GM12874 (cell line): Measurements from ENCODE around the gene GUCY1B1.

ENCODE experiments used
- TF ChIP-seq, protein P1 (sequence below): IDR thresholded peaks from 2 replicates; pipeline ENCODE4 v1.5.1; 2011; ENCODE audit warnings: low read depth, mild to moderate bottlenecking, control low read depth, low read length, moderate library complexity; ENCODE audit not compliant: insufficient read depth

GUCY1B1 gene

DNA sequence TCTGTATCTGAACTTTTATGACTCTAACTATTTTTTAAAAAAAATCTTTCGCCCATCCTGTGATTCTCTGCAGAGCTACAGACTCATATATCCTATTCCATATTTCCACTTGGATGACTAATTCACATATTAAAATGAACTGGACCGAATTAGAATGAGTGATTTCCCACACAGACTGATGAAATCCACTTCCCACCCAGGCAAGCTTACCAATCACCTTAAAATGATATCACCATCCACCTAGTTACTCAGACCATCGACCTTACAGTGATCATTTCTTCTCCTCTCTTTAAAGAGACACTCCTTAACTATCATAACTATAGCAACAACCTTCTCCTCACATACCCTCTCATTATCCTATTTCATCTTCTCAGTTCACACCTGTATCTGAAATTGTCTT is 34.1 kb upstream of the GUCY1B1 start:
- TF ChIP-seq, protein P1, sequence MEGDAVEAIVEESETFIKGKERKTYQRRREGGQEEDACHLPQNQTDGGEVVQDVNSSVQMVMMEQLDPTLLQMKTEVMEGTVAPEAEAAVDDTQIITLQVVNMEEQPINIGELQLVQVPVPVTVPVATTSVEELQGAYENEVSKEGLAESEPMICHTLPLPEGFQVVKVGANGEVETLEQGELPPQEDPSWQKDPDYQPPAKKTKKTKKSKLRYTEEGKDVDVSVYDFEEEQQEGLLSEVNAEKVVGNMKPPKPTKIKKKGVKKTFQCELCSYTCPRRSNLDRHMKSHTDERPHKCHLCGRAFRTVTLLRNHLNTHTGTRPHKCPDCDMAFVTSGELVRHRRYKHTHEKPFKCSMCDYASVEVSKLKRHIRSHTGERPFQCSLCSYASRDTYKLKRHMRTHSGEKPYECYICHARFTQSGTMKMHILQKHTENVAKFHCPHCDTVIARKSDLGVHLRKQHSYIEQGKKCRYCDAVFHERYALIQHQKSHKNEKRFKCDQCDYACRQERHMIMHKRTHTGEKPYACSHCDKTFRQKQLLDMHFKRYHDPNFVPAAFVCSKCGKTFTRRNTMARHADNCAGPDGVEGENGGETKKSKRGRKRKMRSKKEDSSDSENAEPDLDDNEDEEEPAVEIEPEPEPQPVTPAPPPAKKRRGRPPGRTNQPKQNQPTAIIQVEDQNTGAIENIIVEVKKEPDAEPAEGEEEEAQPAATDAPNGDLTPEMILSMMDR = no peak

DNA sequence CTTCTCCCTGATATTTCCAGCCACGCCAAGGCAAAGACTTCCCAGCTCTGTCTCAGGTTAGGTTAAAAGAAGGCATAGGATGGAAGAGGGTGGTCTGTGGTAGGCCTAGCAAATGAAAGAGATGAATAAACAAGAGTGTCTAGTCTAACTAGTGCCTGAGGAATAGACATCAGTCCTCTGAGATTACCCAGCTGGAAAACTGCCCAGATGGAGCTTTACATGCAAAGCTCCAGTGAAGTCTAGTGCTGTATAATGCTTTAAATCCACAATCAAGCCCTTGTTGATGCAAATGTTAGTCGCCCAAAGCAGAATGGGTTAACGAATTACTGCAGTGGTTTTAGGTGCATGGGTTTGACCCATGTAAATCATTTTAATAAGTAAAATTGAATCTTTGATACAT is 24.8 kb upstream of the GUCY1B1 start:
- TF ChIP-seq, protein P1 = no peak

DNA sequence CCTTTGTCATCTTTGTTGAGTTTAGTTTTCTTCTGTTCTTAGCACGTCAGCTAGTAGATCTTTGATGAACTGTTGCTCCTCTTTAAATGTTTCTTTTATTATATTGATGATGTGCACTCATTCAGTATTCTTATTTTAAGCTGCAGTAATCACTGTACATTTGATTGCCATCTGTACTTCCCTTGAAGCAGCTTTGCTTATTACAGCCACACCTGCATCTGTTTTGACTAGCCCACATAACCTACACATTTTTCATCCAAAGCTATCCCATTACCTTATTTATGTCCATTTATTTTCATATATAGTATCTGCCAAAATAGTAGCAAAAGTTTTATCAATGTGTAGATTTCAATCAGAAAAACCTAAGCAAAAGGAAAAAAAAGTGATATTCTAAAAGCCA is 23.9 kb upstream of the GUCY1B1 start:
- TF ChIP-seq, protein P1 = no peak

DNA sequence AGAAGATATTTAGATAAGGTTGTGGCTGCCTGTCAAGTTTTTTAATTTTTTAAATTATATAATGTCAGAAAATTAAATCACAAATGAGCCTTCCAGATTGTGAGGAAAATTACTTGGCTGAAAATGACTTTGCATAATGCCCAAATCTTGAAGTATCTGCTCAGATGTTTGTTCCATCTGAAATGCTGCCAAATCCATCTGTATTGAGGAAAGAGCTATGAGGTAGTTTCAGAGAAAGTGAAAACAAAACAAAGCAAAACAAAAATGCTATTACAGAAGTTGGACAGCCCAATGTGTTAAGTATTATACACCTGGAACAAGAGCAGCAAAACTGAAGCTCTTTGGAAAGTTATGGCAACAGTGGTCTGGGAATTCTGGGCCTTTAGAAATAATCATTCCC is 23.3 kb upstream of the GUCY1B1 start:
- TF ChIP-seq, protein P1 = no peak

DNA sequence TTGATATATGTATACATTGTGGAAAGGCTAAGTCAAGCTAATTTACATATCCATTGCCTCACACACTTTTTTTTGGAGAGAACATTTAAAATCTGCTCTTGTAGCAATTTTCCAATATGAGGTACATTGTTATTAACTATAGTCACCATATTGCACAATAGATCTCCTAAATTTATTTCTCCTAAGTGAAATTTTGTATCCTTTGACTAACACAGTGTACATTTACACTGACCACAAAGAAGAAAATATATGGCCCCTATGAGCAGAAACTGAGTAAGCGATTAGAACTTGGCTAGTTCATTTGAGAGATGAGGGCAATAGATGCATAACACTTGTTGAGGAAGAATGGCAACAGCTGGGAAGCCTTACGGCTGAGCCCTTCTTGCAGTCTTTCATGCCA is 20.3 kb upstream of the GUCY1B1 start:
- TF ChIP-seq, protein P1 = no peak

DNA sequence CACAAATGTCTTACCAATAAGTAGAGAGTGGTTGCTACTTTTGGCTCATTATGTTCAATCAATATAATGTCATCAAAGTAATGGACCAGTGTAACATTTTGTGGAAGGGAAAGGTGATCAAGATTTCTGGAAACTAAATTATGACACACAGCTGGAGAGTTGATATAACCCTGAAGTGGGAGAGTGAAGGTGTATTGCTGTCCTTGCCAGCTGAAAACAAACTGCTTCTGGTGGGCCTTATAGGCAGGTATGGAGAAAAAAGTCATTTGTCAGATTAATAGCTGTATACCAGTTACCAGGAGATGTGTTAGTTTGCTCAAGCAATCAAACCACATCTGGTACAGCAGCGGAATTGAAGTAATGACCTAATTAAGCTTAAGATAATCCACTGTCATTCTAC is 17.3 kb upstream of the GUCY1B1 start:
- TF ChIP-seq, protein P1 = no peak

DNA sequence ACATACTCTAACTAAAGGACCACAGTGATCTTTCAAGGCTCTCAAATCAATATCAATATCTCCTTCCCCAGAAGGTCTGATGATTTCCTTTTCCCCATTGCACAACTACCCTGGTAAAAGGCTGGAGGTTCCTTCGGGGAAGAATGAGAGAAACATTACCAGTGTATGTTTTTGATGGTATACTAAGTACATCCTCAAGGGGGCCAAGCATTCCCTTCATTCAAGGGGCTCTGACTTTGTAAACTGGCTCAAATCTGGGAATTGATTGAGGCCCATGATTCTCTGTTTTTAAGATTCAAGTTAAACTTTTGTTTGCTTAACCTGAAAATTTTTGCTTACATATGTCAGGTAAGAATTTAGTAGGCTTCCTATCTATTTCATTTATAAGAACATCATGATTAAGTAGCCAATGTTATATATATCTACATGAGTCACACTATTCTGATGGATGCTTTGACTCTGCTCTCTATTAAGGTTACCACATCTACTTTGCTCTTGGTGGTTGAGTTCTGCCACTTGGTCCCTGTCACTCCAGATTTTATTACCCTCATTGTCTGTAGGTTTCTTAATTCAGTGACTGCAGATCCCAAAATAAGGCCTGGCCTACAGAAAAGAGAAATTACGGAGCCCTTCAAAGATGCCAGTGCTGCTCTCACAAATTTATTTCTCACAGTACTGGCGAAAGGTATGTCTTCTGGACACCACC is 16.4 kb upstream of the GUCY1B1 start:
- TF ChIP-seq, protein P1 = no peak
